Activated naive CD4-positive, alpha-beta T cell (primary cell): ENCODE data around the gene CLEC1A.
"Not testable (repeated sequence)": the region's sequence is repeated elsewhere in the genome, so short reads cannot be mapped to it uniquely, and the experiment has no call there.

Experiments
- DNase-seq, 4 experiments: peaks; one replicate each; lab custom pipeline; 2025; lab: John Stamatoyannopoulos, UW

CLEC1A gene

DNA sequence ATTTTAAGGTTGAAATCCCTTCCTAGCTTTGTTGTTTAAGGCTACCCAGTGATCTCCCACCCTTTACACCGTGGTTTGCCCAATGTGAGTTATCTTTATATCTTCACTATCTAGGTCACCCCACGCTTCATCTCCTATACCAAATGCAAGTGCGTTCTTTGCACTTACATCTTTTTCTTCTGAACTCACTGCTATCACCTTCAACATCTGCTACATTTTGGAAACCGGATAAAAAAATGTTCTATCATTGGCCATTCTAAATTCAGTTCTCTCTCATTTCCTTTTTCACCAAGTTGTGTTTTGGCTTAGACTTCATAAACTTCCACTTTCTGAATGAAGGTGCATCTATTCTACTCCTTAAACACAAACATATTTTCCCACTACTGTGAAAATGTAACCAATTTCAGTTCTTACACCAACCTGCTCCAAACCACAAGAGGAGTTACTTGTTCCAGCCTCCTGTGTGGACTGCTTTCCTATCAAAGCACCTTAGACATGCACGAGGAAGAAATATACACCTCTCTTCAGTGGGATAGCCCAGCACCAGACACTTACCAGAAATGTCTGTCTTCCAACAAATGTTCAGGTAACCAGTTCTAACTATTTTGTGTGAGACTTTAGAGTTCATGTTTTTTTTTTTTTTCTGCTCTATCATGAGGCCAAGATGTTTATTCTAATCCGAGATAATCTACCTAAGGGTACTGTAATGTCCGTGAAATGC lies 46.4 kb downstream of the CLEC1A start:
- no peak for DNase-seq

- no peak for DNase-seq
Measured at GRCh38 chr12:10048526-10048925, 50.3 kb downstream of the CLEC1A start.

DNA sequence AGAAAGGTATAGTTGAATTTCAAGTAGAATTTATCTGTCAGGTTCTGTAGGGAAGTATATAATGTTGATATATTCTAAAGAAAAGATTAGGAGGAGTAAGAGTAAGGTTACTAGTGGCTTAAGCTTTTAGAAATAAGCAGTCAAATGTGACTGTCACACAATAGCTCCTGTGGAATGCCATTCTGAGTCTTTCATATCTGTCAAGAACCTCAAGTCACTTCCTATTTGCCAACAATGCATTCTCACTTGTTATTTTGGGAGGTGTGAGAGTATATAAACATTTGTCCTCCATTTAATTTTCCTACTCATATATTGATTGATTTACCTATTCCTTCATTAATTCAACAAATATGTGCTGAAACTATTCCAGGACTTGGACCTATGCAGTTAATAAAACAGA lies 56.6 kb downstream of the CLEC1A start:
- no peak for DNase-seq

- no peak for DNase-seq
Measured at GRCh38 chr12:10033783-10034545, 64.8 kb downstream of the CLEC1A start.

- DNase-seq: no peak
Measured at GRCh38 chr12:10031771-10032175, 67.0 kb downstream of the CLEC1A start.

GRCh38 chr12:10031321-10031720 lies 67.5 kb downstream of the CLEC1A start:
- DNase-seq: no peak

- no peak for DNase-seq
Measured at GRCh38 chr12:10030446-10030845, 68.3 kb downstream of the CLEC1A start, which contains the start of gene CLEC9A. TSS of gene CLEC9A (plus strand) at chr12:10030682. CDS start at chr12:10052688, 22,006 bp downstream.

DNA sequence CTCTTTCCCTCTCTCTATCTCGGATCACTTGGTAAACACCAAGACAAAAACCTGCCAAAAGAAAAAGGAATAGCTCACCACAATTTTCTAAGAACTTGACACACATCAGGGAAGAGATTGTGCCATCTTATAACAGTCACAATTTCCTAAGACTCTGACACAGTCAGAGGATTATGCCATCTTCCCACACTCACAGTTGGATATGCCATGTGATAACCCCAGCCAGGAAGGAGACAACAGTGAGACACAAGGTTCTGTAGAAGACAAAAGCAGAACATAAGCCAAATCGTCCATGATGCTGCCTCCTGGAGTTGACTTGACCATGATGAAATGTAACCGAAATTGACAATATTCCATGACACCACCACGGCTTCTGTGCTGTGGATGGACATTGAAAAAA lies 71.1 kb downstream of the CLEC1A start:
- no peak for DNase-seq

- no peak for DNase-seq
Measured at GRCh38 chr12:10027311-10027710, 71.5 kb downstream of the CLEC1A start.

DNA sequence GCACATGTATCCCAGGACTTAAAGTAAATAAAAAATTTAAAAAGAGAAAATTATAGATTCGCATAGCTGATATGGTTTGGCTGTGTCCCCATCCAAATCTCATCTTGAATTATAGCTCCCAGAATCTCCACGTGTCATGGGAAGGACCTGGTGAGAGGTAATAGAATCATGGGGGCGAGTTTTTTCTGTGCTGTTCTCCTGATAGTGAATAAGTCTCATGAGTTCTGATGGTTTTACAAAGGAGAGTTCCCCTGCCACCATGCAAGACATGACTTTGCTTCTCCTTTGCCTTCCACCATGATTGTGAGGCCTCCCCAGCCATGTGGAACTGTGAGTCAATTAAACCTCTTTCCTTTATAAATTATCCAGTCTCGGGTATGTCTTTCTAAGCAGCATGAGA lies 72.1 kb downstream of the CLEC1A start:
- DNase-seq: not testable (repeated sequence)

DNA sequence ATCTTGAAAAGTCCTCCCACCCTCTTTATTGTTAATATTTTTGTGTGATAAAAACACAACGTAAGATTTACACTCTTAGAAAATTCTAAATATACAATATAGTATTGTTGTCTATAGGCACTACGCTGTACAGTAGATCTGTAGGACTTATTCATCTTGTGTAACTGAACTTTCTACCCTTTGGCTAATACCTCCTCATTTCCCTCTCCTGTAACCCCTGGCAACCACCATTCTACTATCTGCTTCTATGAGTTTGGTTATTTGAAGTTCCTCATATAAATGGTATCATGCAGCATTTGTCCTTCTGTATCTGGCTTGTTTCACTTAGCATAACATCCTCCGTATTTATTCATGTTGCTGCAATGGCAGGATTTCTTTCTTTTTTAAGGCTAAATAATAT lies 73.5 kb downstream of the CLEC1A start:
- DNase-seq: no peak

DNA sequence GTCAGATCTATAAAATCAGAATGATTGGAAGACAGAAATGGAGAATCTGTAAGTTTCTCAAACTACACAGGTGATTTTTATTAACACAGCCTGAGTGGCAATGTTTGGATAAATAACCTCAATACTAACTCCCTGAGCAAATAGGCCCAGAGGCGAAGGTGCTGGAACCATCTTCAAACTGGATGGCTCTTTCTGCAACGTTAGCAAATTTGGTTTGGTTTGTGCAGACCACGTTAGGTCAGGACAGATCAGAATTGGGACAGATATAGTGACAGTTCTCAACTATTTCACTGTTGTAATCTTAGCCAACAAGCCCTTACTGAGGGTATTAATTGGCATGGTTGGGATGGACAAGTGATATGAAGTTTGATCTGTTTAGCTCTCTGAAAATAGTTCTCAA lies 77.4 kb downstream of the CLEC1A start:
- DNase-seq: no peak
